Ovary (tissue), 3 donors: ENCODE data around the gene TMEM184A.
"Not testable (repeated sequence)": the region's sequence is repeated elsewhere in the genome, so short reads cannot be mapped to it uniquely, and the experiment has no call there.

Experiments used
- CTCF ChIP-seq, 3 donors: fragments of 450-650 bp in 2 of 3; fragments of 200-600 bp in 1 of 3; IDR thresholded peaks; one replicate each; pipeline versions ENCODE4 v1.5.1 to v1.8.0; 2016 to 2022; ENCODE audit warnings: antibody characterized with exemption in 3 of 3, mild to moderate bottlenecking in 1 of 3
- POLR2A ChIP-seq: fragments of 450-650 bp; IDR thresholded peaks from one replicate; pipeline ENCODE4 v1.6.1; 2017; ENCODE audit warnings: antibody characterized with exemption, mild to moderate bottlenecking, moderate library complexity
- donor health status: DM: no; HTN: no; CAD: no.

GRCh38 chr7:1519322-1519922 lies 36.6 kb downstream of the TMEM184A start:
- not testable (repeated sequence) for TF ChIP-seq CTCF (IDR thresholded peaks at IDR 0.05); POLR2A
